ENCODE measurements around the gene EPOP.
A peak's percentile ranks its signal among the peaks of the same experiment; 100 is the strongest.

- TF ChIP-seq AHDC1 (CRISPR knock-in tag; IDR thresholded peaks at IDR 0.05; ENCODE audit: borderline replicate concordance) = no peak
- no peak for TF ChIP-seq FIP1L1 (IDR thresholded peaks at IDR 0.05; ENCODE audit: borderline replicate concordance, insufficient read depth, low read depth, low read length)
- TF ChIP-seq GZF1 (CRISPR knock-in tag; IDR thresholded peaks at IDR 0.05) = no peak
- peak; percentile 53 for TF ChIP-seq CTCF (CRISPR knock-in tag; IDR thresholded peaks at IDR 0.05)
- no peak for TF ChIP-seq SIX1 (CRISPR knock-in tag; IDR thresholded peaks at IDR 0.05; ENCODE audit: borderline replicate concordance)
- no peak for TF ChIP-seq E2F1 (CRISPR knock-in tag; IDR thresholded peaks at IDR 0.05)
- 0 out of 2 replicates have a peak, but pooled peaks have one; percentile 7 for TF ChIP-seq E2F5 (CRISPR knock-in tag; conservative IDR thresholded peaks at IDR 0.05)
- TF ChIP-seq RBM22 (optimal IDR thresholded peaks at IDR 0.05; ENCODE audit: low read length) = no peak
- TF ChIP-seq NR2F1 (CRISPR knock-in tag; IDR thresholded peaks at IDR 0.05) = no peak
- no peak for TF ChIP-seq ATF3 (CRISPR knock-in tag; IDR thresholded peaks at IDR 0.05)
- TF ChIP-seq TBP (CRISPR knock-in tag; IDR thresholded peaks at IDR 0.05) = no peak
- TF ChIP-seq MYC (CRISPR knock-in tag; IDR thresholded peaks at IDR 0.05; ENCODE audit: borderline replicate concordance) = no peak
- no peak; the same call in 1 of the 2 replicates for TF ChIP-seq HOXD1 (CRISPR knock-in tag; IDR thresholded peaks at IDR 0.05)
Measured at GRCh38 chr17:38674014-38674748, 576 bp downstream of the EPOP start.
